HG03064 (cell line): ENCODE data around the gene ERVW-1.

ENCODE experiments used
- ATAC-seq: cut with Tn5 transposase; IDR thresholded peaks from one replicate; pipeline ENCODE4 v1.9.1; 2021; ENCODE audit warnings: low read depth; ENCODE audit not compliant: unreplicated experiment

Gene ERVW-1

DNA sequence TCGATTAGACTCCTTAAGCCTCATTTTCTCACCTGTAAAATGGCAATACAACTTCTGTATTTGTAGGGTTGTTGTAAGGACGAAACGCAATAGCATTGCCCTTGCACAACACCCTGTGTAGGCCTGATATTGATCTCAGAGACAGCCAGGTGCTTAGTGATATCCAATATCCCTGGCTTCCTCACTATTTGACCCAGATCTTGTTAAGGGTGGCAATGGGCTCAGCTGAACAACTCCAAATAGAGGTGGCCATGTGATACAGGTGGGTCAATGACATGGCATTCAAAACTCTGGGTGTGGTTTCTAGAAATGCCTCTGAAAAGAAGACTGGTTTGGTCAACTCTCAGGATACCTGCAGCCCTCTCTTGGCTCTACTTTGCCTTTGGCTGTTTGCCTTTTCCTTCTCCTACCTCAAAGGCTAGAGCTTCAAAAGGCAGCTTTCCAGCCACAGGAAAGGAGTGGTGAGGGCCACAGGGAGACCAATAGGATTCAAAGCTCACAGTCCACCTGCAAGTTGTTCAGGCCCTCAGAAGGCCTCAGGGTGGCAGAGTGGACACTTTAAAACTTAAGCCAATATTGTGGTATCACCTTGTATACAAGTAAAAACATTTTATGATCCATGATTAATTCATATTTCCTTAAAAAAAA lies 45.3 kb downstream of the ERVW-1 start:
- no peak for ATAC-seq

DNA sequence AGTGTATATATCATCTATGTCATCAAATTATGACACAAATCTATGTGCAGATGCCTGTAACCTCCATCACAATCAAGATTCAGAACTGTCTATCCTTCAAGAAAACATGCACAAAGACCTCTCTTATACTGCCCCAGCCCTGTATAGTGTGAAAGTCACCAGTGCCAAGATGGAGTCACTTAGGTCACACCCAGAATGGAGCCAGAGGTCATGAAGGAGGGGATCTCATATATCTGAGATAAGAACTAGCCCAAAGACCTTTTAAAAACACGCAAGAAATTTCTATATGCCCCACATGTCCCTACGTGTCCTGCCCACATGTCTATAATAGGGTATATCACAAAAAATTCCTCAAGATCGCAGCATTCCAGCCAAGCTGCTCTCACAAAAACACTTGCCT lies 50.6 kb downstream of the ERVW-1 start:
- ATAC-seq, result no peak

DNA sequence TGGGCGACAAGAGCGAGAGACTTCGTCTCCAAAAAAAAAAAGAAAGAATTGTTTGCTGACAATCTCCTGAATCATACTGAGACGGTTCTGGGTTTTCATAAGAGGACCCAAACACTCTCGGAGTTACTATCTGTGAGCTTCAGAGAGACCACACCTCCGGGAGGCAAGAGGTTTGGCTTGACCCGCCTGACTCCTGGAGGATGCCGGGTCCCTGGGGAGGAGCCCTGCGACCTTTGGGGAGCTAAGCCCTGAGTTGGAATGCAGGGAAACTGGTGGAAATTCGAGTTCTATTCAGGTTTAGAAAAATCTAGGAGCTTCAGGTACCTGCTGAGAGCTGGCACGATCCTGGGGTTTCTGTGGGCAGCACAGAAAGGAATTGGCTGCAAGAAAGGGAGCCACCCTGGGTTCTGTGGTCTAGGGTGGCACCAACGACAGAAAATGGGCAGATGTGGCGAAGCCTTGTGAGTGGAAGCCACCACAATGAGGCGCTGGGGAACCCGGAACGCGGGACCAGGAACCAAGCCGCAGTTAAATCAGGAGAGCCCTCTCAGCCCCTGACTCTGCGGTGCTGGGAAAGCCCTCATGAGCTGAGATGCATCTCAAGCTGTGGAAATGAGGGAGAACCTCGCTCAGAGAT lies 52.3 kb downstream of the ERVW-1 start:
- no peak for ATAC-seq

DNA sequence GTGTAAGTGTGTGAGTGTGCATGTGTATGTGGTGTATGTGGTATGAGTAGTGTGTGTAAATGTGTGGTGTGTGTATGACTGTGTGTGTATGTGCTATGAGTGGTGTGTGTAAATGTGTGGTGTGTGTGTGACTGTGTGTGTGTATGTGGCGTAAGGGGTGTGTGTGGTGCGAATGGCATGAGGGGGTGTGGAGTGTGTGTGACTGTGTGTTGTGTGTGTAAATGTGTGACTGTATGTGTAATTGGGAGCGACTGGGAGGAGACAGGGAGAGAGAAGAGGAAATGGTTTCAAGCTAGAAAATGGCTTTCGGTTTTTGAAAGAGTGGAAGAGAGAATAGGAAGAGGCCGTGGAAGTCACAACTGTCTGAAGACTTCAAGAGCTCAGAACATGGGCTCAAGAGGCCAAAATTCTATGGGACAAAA lies 54.0 kb downstream of the ERVW-1 start:
- no peak for ATAC-seq

DNA sequence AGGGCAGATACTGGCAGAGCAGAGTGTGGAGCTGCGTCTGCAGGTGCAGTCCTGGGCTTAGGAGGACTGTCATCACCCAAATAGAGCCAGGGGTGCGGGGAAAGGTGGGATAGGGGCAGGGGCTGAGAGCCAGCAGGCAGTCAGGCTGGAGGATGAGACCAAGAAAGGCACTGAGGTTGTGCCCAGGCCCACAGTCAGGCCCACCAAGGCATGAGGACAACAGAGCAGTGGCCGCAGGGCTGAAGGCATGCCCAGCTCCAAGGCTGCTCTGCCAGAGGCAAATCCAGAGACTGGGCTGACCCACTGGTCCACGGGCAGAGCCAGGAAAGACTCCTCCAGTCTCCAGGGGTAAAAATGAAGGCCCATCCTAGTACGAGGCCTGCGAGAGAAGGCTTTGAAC lies 54.8 kb downstream of the ERVW-1 start:
- ATAC-seq, result no peak

DNA sequence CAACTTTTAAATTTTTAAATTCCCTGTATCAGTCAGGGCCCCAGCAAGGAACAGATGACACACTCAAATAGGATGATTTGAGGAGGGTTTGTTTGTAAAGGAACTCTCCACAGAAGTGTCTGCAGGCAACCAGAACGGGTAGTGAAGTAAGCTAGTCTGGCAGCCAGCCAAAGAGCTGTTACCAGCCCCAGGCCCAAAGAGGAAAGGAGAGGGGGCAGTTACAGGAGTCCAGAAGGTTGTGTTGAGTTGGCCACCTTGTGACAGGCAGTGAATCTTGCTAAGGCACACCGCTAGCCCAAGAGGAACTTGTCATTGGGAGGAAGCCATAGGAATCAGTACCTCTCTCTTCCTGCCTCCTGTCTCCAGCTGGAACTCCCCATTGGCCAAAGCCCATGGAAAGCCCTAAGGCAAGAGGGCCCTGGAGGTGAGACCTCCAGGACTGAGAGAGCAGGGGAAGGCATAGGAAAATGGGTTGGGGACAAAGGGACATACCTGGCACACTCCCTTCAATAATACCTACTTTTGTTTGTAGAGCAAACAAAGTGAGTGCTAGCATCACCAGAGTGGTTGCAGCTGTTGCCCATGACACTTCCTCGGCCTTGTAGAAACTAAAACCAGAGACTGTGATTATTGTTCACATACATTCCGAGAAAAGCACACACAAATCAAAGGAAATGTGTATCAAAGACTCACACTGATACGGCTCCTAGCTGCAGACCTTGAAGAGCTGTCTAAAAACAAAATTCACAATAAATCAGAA lies 55.9 kb downstream of the ERVW-1 start:
- no peak for ATAC-seq
